ENCODE data around the gene ASB10.

GRCh38 chr7:151201344-151201743 lies 14.3 kb upstream of the ASB10 start:
- TF ChIP-seq CTCF (IDR thresholded peaks at IDR 0.05) (no peak), EP300 (IDR thresholded peaks at IDR 0.05) (no peak), POLR2AphosphoS5 (IDR thresholded peaks at IDR 0.05) (no peak), POLR2A (IDR thresholded peaks at IDR 0.05) (no peak)
